WTC11 (cell line): ENCODE data around the gene RAPGEF3. TPM values are rescaled to one million over a fixed set of nuclear protein-coding genes. Genes with fewer than 3 reads are reported as not detected.

ENCODE experiments used
- ATAC-seq: fragments of 200-7000 bp; cut with Tn5 transposase; 2 replicates; pipeline ENCODE4 v1.10.0; 2021; ENCODE audit warnings: mild to moderate bottlenecking, moderate library complexity
- CTCF ChIA-PET: fragments of 300-600 bp; sonication (Branson Sonifier 250); formaldehyde crosslinking; loops from one replicate; lab custom pipeline; 2021; ENCODE audit warnings: antibody characterized with exemption; lab: Charles Lee
- POLR2A ChIA-PET: fragments of 350-600 bp; sonication (Branson Sonifier 250); formaldehyde crosslinking; loops from one replicate; lab custom pipeline; 2021; ENCODE audit warnings: antibody characterized with exemption; lab: Charles Lee
- DNase-seq: peaks from one replicate; pipeline ENCODE4 v3.0.0; 2021; ENCODE audit warnings: low spot score
- H3K27ac Mint-ChIP-seq: 2 replicates; pipeline ENCODE4 v1.8.0; 2021; ENCODE audit warnings: mixed read lengths
- H3K27me3 Mint-ChIP-seq: 2 replicates; pipeline ENCODE4 v1.8.0; 2021; ENCODE audit warnings: low read depth, mild to moderate bottlenecking, moderate library complexity, mixed read lengths
- H3K36me3 Mint-ChIP-seq: 2 replicates; pipeline ENCODE4 v1.8.0; 2021; ENCODE audit warnings: mixed read lengths
- H3K4me1 Mint-ChIP-seq: 2 replicates; pipeline ENCODE4 v1.8.0; 2022; ENCODE audit warnings: mixed read lengths
- H3K4me3 Mint-ChIP-seq: 2 replicates; pipeline ENCODE4 v1.8.0; 2021; ENCODE audit warnings: mild to moderate bottlenecking, moderate library complexity, mixed read lengths
- H3K9me3 Mint-ChIP-seq: 2 replicates; pipeline ENCODE4 v1.8.0; 2021; ENCODE audit warnings: mixed read lengths
- GABPB1 ChIP-seq: sonication (generic); formaldehyde crosslinking; IDR thresholded peaks from 2 replicates; pipeline ENCODE4 v1.8.1; 2023; ENCODE audit warnings: mild to moderate bottlenecking, missing genetic modification reagents
- NR2C2 ChIP-seq: sonication (generic); formaldehyde crosslinking; IDR thresholded peaks from 2 replicates; pipeline ENCODE4 v1.8.0; 2022; ENCODE audit warnings: mild to moderate bottlenecking, missing genetic modification reagents
- ZNF121 ChIP-seq: sonication (generic); formaldehyde crosslinking; IDR thresholded peaks from 2 replicates; pipeline ENCODE4 v1.8.0; 2023; ENCODE audit warnings: missing genetic modification reagents
- total RNA-seq: library from RNA; stranded (reverse); gene quantifications from 3 replicates; pipeline ENCODE4 v1.2.3, GENCODE V29; 2021
- TF ChIP-seq, protein P1 (sequence below): sonication (generic); formaldehyde crosslinking; conservative IDR thresholded peaks from 2 replicates; pipeline ENCODE4 v1.8.1; 2022; ENCODE audit warnings: mild to moderate bottlenecking, missing genetic modification reagents
- TF ChIP-seq, protein P2 (sequence below): sonication (generic); formaldehyde crosslinking; IDR thresholded peaks from 2 replicates; pipeline ENCODE4 v1.8.0; 2023; ENCODE audit warnings: missing genetic modification reagents, mild to moderate bottlenecking, borderline replicate concordance
- TF ChIP-seq, protein P3 (sequence below): sonication (generic); formaldehyde crosslinking; IDR thresholded peaks from 2 replicates; pipeline ENCODE4 v1.8.0; 2023; ENCODE audit warnings: mild to moderate bottlenecking, missing genetic modification reagents

Gene RAPGEF3
- total RNA-seq, 1 experiment from 2014 or later, result 13.3 TPM

DNA sequence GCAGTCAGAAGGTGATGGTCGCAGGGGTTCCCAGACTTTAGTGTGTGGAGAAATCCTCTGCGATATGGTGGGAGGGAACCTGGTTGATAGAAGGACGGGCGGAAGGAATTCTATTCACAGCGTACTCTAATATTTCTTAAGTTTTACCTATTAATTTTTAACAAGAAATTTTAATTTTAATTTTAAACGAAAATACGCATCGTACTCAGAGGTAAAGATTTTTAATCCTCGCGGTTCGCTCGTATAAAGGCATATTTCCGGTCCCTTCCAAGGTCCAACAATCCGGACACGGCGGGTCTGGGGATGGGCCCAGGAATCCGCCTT lies 14.0 kb upstream of the RAPGEF3 start (continued):
- TF ChIP-seq, protein P1, sequence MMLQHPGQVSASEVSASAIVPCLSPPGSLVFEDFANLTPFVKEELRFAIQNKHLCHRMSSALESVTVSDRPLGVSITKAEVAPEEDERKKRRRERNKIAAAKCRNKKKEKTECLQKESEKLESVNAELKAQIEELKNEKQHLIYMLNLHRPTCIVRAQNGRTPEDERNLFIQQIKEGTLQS (CRISPR knock-in tag), result no peak
- TF ChIP-seq, all 79 proteins: peak for 0

DNA sequence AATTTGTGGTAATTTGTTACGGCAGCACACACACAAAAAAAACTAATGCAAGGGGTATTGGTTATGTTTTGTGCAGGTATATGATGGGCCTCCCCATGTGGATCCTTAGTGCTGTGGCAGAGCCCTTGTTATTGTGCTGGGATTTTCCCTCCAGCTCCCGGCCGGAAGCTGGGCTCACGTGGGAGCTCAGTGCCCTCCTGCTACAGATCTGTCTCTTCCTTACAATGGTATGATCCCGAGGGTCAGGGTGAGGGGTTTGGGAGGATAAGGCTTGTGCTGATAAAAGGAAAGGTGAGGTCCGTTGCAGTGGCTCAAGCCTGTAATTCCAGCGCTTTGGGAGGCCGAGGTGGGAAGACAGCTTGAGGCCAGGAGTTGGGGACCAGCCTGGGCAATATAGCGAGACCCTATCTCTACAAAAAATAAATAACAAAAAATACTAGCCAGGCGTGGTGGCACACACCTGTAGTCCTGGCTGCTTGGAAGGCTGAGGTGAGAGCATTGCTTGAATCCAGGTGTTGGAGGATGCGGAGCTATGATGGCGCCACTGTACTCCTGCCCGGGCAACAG lies 13.5 kb upstream of the RAPGEF3 start:
- Mint-ChIP-seq H3K9me3 (no peaks in the 10 kb centered on the region), H3K36me3 (no peaks in the 10 kb centered on the region), H3K27me3 (peaks cover 27% of the 10 kb centered on the region), H3K27ac (peak overlapping the region; percentile 32; the same call in 1 of the 2 replicates), H3K4me3 (peak overlapping the region; percentile 67), H3K4me1 (peaks cover 28% of the 10 kb centered on the region)
- ChIA-PET CTCF (interaction anchor here (0.9 to 19.3 kb wide), 17 partner anchors 9 to 135 kb away, joined by 3 to 735 read pairs (median 4); partner anchors contain the start of genes ENDOU and RAPGEF3), POLR2A (interaction anchor here (0.8 to 2.4 kb wide), 3 partner anchors 13 to 66 kb away, joined by 3 to 6 read pairs (median 5); partner anchors contain the start of genes RAPGEF3 and RPAP3)
- no peak for ATAC-seq
- TF ChIP-seq, protein P2, sequence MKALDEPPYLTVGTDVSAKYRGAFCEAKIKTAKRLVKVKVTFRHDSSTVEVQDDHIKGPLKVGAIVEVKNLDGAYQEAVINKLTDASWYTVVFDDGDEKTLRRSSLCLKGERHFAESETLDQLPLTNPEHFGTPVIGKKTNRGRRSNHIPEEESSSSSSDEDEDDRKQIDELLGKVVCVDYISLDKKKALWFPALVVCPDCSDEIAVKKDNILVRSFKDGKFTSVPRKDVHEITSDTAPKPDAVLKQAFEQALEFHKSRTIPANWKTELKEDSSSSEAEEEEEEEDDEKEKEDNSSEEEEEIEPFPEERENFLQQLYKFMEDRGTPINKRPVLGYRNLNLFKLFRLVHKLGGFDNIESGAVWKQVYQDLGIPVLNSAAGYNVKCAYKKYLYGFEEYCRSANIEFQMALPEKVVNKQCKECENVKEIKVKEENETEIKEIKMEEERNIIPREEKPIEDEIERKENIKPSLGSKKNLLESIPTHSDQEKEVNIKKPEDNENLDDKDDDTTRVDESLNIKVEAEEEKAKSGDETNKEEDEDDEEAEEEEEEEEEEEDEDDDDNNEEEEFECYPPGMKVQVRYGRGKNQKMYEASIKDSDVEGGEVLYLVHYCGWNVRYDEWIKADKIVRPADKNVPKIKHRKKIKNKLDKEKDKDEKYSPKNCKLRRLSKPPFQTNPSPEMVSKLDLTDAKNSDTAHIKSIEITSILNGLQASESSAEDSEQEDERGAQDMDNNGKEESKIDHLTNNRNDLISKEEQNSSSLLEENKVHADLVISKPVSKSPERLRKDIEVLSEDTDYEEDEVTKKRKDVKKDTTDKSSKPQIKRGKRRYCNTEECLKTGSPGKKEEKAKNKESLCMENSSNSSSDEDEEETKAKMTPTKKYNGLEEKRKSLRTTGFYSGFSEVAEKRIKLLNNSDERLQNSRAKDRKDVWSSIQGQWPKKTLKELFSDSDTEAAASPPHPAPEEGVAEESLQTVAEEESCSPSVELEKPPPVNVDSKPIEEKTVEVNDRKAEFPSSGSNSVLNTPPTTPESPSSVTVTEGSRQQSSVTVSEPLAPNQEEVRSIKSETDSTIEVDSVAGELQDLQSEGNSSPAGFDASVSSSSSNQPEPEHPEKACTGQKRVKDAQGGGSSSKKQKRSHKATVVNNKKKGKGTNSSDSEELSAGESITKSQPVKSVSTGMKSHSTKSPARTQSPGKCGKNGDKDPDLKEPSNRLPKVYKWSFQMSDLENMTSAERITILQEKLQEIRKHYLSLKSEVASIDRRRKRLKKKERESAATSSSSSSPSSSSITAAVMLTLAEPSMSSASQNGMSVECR (CRISPR knock-in tag), result no peak
- TF ChIP-seq ZNF121 (CRISPR knock-in tag), result peak; percentile 65; the same call in 1 of the 2 replicates
- DNase-seq, result no peak

DNA sequence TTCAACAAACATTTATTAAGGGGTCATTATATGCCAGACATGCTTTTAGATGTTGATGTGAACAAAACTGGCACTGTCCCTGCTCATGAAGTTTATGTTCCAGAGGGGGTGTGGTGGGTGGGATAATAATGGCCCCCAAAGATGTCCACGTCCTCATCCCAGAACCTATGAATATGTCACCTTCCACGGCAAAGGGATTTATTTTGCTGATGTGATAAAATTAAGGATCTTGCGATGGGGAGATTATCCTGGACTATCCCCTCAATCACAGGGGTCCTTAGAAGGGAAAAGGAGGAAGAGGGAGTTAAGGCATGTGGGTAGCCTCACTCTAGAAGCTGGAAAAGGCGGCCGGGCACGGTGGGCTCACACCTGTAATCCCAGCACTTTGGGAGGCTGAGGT lies 12.6 kb upstream of the RAPGEF3 start:
- H3K4me3 Mint-ChIP-seq, result no peak overlapping the region
- CTCF ChIA-PET, result interaction anchor here (1.7 to 19.3 kb wide), 6 partner anchors 8 to 67 kb away, joined by 7 to 735 read pairs (median 34); partner anchors contain the start of genes ENDOU and RAPGEF3
- DNase-seq, result no peak

DNA sequence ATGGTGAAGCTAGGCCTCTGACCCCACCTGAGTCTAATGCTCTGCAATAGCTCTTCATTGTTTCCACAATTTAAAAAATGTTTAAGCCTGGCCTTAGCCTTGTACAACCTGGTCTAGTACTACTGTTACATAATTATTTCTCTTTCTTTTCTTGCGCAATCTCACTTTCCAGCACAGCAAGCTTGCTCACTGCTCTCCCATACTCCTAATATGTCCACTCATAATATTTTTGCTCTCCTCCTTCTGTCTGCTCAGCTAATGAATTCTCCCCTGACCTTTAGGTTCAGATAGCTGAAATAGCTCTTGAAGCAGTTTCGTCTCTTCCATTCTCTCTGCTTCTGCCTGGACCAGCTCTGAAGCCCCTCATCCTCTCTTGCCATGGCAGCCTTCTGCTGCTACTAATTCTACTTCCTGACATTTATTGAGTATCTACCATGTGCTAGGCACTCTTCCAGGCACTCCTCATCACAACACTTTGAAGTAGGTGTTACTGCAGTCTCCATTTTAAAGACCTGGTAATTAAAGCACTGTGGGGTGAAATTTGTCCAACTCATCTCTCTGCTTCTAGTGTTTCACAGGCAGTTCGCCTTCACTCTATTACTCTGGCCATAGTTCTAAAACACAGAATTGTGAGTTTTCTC lies 11.5 kb upstream of the RAPGEF3 start:
- Mint-ChIP-seq H3K9me3 (no peaks in the 10 kb centered on the region), H3K36me3 (no peaks in the 10 kb centered on the region), H3K4me1 (peaks cover 25% of the 10 kb centered on the region), H3K4me3 (no peak overlapping the region), H3K27me3 (peaks cover 20% of the 10 kb centered on the region), H3K27ac (no peak overlapping the region)
- CTCF ChIA-PET, result interaction anchor here (0.5 to 19.3 kb wide), 6 partner anchors 8 to 68 kb away, joined by 4 to 735 read pairs (median 110); partner anchors contain the start of gene RAPGEF3
- ATAC-seq, result no peak
- no peak for DNase-seq
- POLR2A ChIA-PET, result no interaction called here
- TF ChIP-seq GABPB1, result peak; percentile 41; the same call in 1 of the 2 replicates
- TF ChIP-seq, protein P3, sequence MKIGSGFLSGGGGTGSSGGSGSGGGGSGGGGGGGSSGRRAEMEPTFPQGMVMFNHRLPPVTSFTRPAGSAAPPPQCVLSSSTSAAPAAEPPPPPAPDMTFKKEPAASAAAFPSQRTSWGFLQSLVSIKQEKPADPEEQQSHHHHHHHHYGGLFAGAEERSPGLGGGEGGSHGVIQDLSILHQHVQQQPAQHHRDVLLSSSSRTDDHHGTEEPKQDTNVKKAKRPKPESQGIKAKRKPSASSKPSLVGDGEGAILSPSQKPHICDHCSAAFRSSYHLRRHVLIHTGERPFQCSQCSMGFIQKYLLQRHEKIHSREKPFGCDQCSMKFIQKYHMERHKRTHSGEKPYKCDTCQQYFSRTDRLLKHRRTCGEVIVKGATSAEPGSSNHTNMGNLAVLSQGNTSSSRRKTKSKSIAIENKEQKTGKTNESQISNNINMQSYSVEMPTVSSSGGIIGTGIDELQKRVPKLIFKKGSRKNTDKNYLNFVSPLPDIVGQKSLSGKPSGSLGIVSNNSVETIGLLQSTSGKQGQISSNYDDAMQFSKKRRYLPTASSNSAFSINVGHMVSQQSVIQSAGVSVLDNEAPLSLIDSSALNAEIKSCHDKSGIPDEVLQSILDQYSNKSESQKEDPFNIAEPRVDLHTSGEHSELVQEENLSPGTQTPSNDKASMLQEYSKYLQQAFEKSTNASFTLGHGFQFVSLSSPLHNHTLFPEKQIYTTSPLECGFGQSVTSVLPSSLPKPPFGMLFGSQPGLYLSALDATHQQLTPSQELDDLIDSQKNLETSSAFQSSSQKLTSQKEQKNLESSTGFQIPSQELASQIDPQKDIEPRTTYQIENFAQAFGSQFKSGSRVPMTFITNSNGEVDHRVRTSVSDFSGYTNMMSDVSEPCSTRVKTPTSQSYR, result no peak

More for the DNA sequence above, 12.6 kb upstream of the RAPGEF3 start:
- no peak overlapping the region for H3K27ac Mint-ChIP-seq
- no peaks in the 10 kb centered on the region for H3K36me3 Mint-ChIP-seq
- POLR2A ChIA-PET, result no interaction called here
- peaks cover 28% of the 10 kb centered on the region for H3K4me1 Mint-ChIP-seq
- H3K27me3 Mint-ChIP-seq, result peaks cover 27% of the 10 kb centered on the region
- TF ChIP-seq NR2C2 (CRISPR knock-in tag), result no peak
- ATAC-seq, result no peak
- no peaks in the 10 kb centered on the region for H3K9me3 Mint-ChIP-seq
